OCI-LY7 (cell line): Measurements from ENCODE around the gene PHACTR2. TPM values are rescaled to one million over a fixed set of nuclear protein-coding genes. Genes with fewer than 3 reads are reported as not detected.
"Not testable (repeated sequence)": the region's sequence is repeated elsewhere in the genome, so short reads cannot be mapped to it uniquely, and the experiment has no call there.

Experiments used
- BruUV-seq: library from RNA; stranded (reverse); fragments of 400-500 nt; replicated peaks from 2 replicates; lab custom pipeline; 2021; lab: Mats Ljungman, UMichigan
- CTCF ChIA-PET: fragments of 300-600 bp; sonication (Branson Sonifier 250); formaldehyde crosslinking; loops from one replicate; lab custom pipeline; 2022; ENCODE audit warnings: antibody characterized with exemption; ENCODE audit not compliant: unreplicated experiment; lab: Charles Lee
- POLR2A ChIA-PET: fragments of 300-600 bp; sonication (Branson Sonifier 250); formaldehyde crosslinking; loops from one replicate; lab custom pipeline; 2022; ENCODE audit warnings: antibody characterized with exemption; lab: Charles Lee
- DNase-seq: peaks from one replicate; pipeline ENCODE4 v3.0.0-alpha.2; 2015; ENCODE audit warnings: low spot score
- H2AFZ ChIP-seq: fragments of 200-600 bp; sonication (generic), shearing (Covaris generic); 2 replicates; pipeline ENCODE4 v1.6.1; 2014; ENCODE audit warnings: mild to moderate bottlenecking, antibody characterized with exemption, low read length, moderate library complexity
- H3K27ac ChIP-seq: fragments of 200-600 bp; sonication (generic); 2 replicates; pipeline ENCODE4 v1.5.1; 2014; ENCODE audit warnings: mixed run types, low read depth, mild to moderate bottlenecking, moderate library complexity, low read length, inconsistent platforms; ENCODE audit not compliant: poor library complexity, severe bottlenecking
- H3K36me3 ChIP-seq: fragments of 200-600 bp; sonication (generic); 2 replicates; pipeline ENCODE4 v1.6.1; 2014; ENCODE audit warnings: mild to moderate bottlenecking, antibody characterized with exemption, low read length, moderate library complexity, mixed read lengths; ENCODE audit not compliant: insufficient read depth
- H3K4me1 ChIP-seq: fragments of 200-600 bp; sonication (generic); 2 replicates; pipeline ENCODE4 v1.5.1; 2014; ENCODE audit warnings: mild to moderate bottlenecking, low read length; ENCODE audit not compliant: insufficient read depth, poor library complexity, severe bottlenecking
- H3K4me2 ChIP-seq: fragments of 200-600 bp; sonication (generic); 2 replicates; pipeline ENCODE4 v1.6.1; 2014; ENCODE audit warnings: mild to moderate bottlenecking, low read length
- H3K4me3 ChIP-seq: fragments of 200-600 bp; sonication (generic); 2 replicates; pipeline ENCODE4 v1.5.1; 2014; ENCODE audit warnings: mild to moderate bottlenecking, low read depth, low read length; ENCODE audit not compliant: poor library complexity, severe bottlenecking
- H3K79me2 ChIP-seq: fragments of 200-600 bp; sonication (generic); 2 replicates; pipeline ENCODE4 v1.6.1; 2016; ENCODE audit warnings: low read depth, mild to moderate bottlenecking, low read length, moderate library complexity, mixed read lengths; ENCODE audit not compliant: insufficient read depth
- H3K9me2 ChIP-seq: fragments of 200-600 bp; sonication (generic); 2 replicates; pipeline ENCODE4 v1.6.1; 2016; ENCODE audit warnings: mild to moderate bottlenecking, low read length, mixed read lengths; ENCODE audit not compliant: insufficient read depth
- H3K9me3 ChIP-seq: fragments of 200-600 bp; sonication (generic); 2 replicates; pipeline ENCODE4 v1.6.1; 2014; ENCODE audit warnings: mild to moderate bottlenecking, mixed run types, low read length, mixed read lengths
- H4K20me1 ChIP-seq: fragments of 200-600 bp; sonication (generic); 2 replicates; pipeline ENCODE4 v1.6.1; 2014; ENCODE audit warnings: mild to moderate bottlenecking, antibody characterized with exemption, low read length, moderate library complexity, mixed read lengths; ENCODE audit not compliant: insufficient read depth
- CTCF ChIP-seq: fragments of 200-600 bp; sonication (generic); conservative IDR thresholded peaks from 2 replicates; pipeline ENCODE4 v1.5.1; 2014; ENCODE audit warnings: mild to moderate bottlenecking, antibody characterized with exemption, low read length, moderate library complexity, mixed read lengths
- EZH2phosphoT487 ChIP-seq: fragments of 200-600 bp; sonication (generic); IDR thresholded peaks from 2 replicates; pipeline ENCODE4 v1.6.1; 2018; ENCODE audit warnings: low read depth, borderline replicate concordance, mild to moderate bottlenecking, mixed run types, antibody characterized with exemption, low read length, moderate library complexity, mixed read lengths
- intact Hi-C: fragments of 100-400 bp; cut with micrococcal nuclease; formaldehyde crosslinking; loops from one replicate; pipeline ENCODE4 v1.10.0; 2022; ENCODE audit not compliant: unreplicated experiment
- total RNA-seq, 2 experiments: library from RNA; depleted of rRNA in 1 of 2; stranded (reverse); fragments of >200 nt in 1 of 2; shearing (Covaris generic) in 1 of 2; gene quantifications; 2 replicates each; pipeline ENCODE4 v1.2.3, GENCODE V29; 2014 to 2022

PHACTR2 gene
- total RNA-seq, 2 experiments from 2014 or later: 0.06 to 5.4 TPM

GRCh38 chr6:143784316-143784715 lies 106.6 kb downstream of the PHACTR2 start:
- H3K36me3 ChIP-seq: no peaks in the 10 kb centered on the region
- no peaks in the 10 kb centered on the region for H3K79me2 ChIP-seq
- H3K4me2 ChIP-seq: no peak overlapping the region
- BruUV-seq: no TSS peak
- no peak overlapping the region for H3K4me3 ChIP-seq
- no peak for TF ChIP-seq CTCF
- TF ChIP-seq EZH2phosphoT487: no peak
- CTCF ChIA-PET: no interaction called here
- H4K20me1 ChIP-seq: no peaks in the 10 kb centered on the region
- H3K27ac ChIP-seq: no peak overlapping the region
- POLR2A ChIA-PET: interaction anchor here (0.7 kb wide), 1 partner anchor 767 kb away, joined by 5 read pairs; no protein-coding TSS in a partner anchor
- DNase-seq: no peak
- no peak overlapping the region for H2AFZ ChIP-seq
- intact Hi-C loops: no loop called here
- no peaks in the 10 kb centered on the region for H3K9me3 ChIP-seq
- H3K4me1 ChIP-seq: no peaks in the 10 kb centered on the region
- H3K9me2 ChIP-seq: no peaks in the 10 kb centered on the region

- H4K20me1 ChIP-seq, DNase-seq, H3K4me1 ChIP-seq, BruUV-seq, H3K79me2 ChIP-seq, H2AFZ ChIP-seq, H3K27ac ChIP-seq, CTCF ChIA-PET, intact Hi-C loops, H3K9me3 ChIP-seq, POLR2A ChIA-PET, H3K4me2 ChIP-seq, H3K9me2 ChIP-seq, H3K36me3 ChIP-seq, H3K4me3 ChIP-seq: not testable (repeated sequence)
Observed at GRCh38 chr6:143786371-143786770, 108.6 kb downstream of the PHACTR2 start.

GRCh38 chr6:143792402-143793279 lies 114.9 kb downstream of the PHACTR2 start:
- TF ChIP-seq CTCF: no peak
- no peak for TF ChIP-seq EZH2phosphoT487
- intact Hi-C loops: no loop called here
- ChIA-PET POLR2A (interaction anchor here (0.6 to 0.9 kb wide), 3 partner anchors 14 to 87 kb away, joined by 3 read pairs; partner anchors contain the start of gene LTV1), CTCF (no interaction called here)
- no peak for DNase-seq
- Histone ChIP-seq H3K79me2 (no peaks in the 10 kb centered on the region), H3K4me2 (no peak overlapping the region), H3K4me1 (no peaks in the 10 kb centered on the region), H4K20me1 (no peaks in the 10 kb centered on the region), H3K9me3 (no peaks in the 10 kb centered on the region), H3K9me2 (no peaks in the 10 kb centered on the region), H3K27ac (no peak overlapping the region), H2AFZ (no peak overlapping the region), H3K4me3 (no peak overlapping the region), H3K36me3 (no peaks in the 10 kb centered on the region)
- BruUV-seq: no TSS peak
